ENCODE measurements around the gene ST6GALNAC1.

ST6GALNAC1 gene

GRCh38 chr17:76577876-76578275 lies 65.7 kb downstream of the ST6GALNAC1 start:
- DNase-seq (ENCODE audit: low read depth): no peak

- DNase-seq (ENCODE audit: low read depth): no peak
These were observed 67.4 kb downstream of the ST6GALNAC1 start for GRCh38 chr17:76576189-76576588.

GRCh38 chr17:76575570-76575969 lies 68.0 kb downstream of the ST6GALNAC1 start:
- DNase-seq (ENCODE audit: low read depth): no peak
